K562 (cell line): ENCODE results near the gene EFHB. TPM values are rescaled to one million over a fixed set of nuclear protein-coding genes. Genes with fewer than 3 reads are reported as not detected.

Source experiments
- ASH1L ChIP-seq: fragments of 450-650 bp; IDR thresholded peaks from 2 replicates; pipeline ENCODE4 v1.6.1; 2018; ENCODE audit warnings: borderline replicate concordance, mild to moderate bottlenecking, low read depth; ENCODE audit not compliant: partially characterized antibody
- CAMTA2 ChIP-seq: fragments of 250-450 bp; sonication (Bioruptor Pico); conservative IDR thresholded peaks from 2 replicates; pipeline ENCODE4 v1.5.1; 2022
- CCAR2 ChIP-seq: fragments of 200-400 bp; formaldehyde crosslinking; IDR thresholded peaks from 2 replicates; pipeline ENCODE4 v1.6.1; 2017; ENCODE audit warnings: mild to moderate bottlenecking, low read depth, low read length
- ETV5 ChIP-seq: sonication (generic); formaldehyde crosslinking; IDR thresholded peaks from 2 replicates; pipeline ENCODE4 v1.4.0; 2020; ENCODE audit warnings: low read depth, mild to moderate bottlenecking, missing genetic modification reagents
- FOXJ3 ChIP-seq: sonication (generic); formaldehyde crosslinking; IDR thresholded peaks from 2 replicates; pipeline ENCODE4 v1.4.0; 2020; ENCODE audit warnings: mild to moderate bottlenecking, missing genetic modification reagents
- GATA2 ChIP-seq: sonication (generic); formaldehyde crosslinking; IDR thresholded peaks from 2 replicates; pipeline ENCODE4 v1.4.0; 2020; ENCODE audit warnings: mild to moderate bottlenecking, missing genetic modification reagents
- KLF13 ChIP-seq: fragments of 450-650 bp; IDR thresholded peaks from 2 replicates; pipeline ENCODE4 v1.6.1; 2016; ENCODE audit warnings: missing genetic modification characterization, low read depth, mild to moderate bottlenecking, missing compliant biosample characterization, moderate library complexity, borderline replicate concordance
- MEF2D ChIP-seq: conservative IDR thresholded peaks from 2 replicates; pipeline ENCODE4 v1.6.1; 2016; ENCODE audit warnings: low read depth, missing genetic modification characterization, missing compliant biosample characterization
- OTX1 ChIP-seq: fragments of 450-650 bp; formaldehyde crosslinking; IDR thresholded peaks from 2 replicates; pipeline ENCODE4 v1.4.0; 2022; ENCODE audit warnings: mild to moderate bottlenecking
- POLR3A ChIP-seq: IDR thresholded peaks from 2 replicates; pipeline ENCODE4 v1.6.1; 2011; ENCODE audit warnings: borderline replicate concordance, mild to moderate bottlenecking, moderate library complexity; ENCODE audit not compliant: insufficient read length, insufficient read depth; ENCODE audit errors: extremely low read depth
- SMARCA5 ChIP-seq: fragments of 450-650 bp; IDR thresholded peaks from 2 replicates; pipeline ENCODE4 v1.6.1; 2016
- SMARCC2 ChIP-seq: fragments of 450-650 bp; IDR thresholded peaks from 2 replicates; pipeline ENCODE4 v1.6.1; 2017; ENCODE audit warnings: antibody characterized with exemption, moderate library complexity, mild to moderate bottlenecking, low read depth
- SRF ChIP-seq, 2 experiments: fragments of 250-450, 450-650 bp in 1 of 2; sonication (Bioruptor Pico) in 1 of 2; sonication (generic) in 1 of 2; formaldehyde crosslinking; IDR thresholded peaks; 2 replicates each; pipeline versions ENCODE4 v1.5.0 to v1.5.1; 2020 to 2022; ENCODE audit warnings: mild to moderate bottlenecking in 1 of 2, missing genetic modification reagents in 1 of 2
- WHSC1 ChIP-seq: IDR thresholded peaks from one replicate; pipeline ENCODE4 v1.6.1; 2012; ENCODE audit warnings: low read length, control low read depth, inconsistent platforms
- ZBTB43 ChIP-seq: sonication (generic); formaldehyde crosslinking; IDR thresholded peaks from 2 replicates; pipeline ENCODE4 v1.8.0; 2023; ENCODE audit warnings: mild to moderate bottlenecking, missing genetic modification reagents
- polyA plus RNA-seq, 8 experiments: library from polyadenylated mRNA; depleted of rRNA in 4 of 8; stranded (reverse) in 5 of 8; unstranded in 3 of 8; fragments of >200 nt; fragmentation: Nextera tagmentation in 2 of 8; fragmentation: Illumina TruSeq in 1 of 8; extraction: Ambion mirVana in 2 of 8; extraction: Trizol in 1 of 8; gene quantifications; 2 replicates each; pipeline versions ENCODE4 v1.2.1 to v1.2.3, GENCODE V29; 2011 to 2014; ENCODE audit warnings: inconsistent platforms in 1 of 8, missing spikeins in 1 of 8
- total RNA-seq, 7 experiments: library from RNA; depleted of rRNA in 6 of 7; stranded (reverse); fragments of >200 nt in 6 of 7; fragmentation: Illumina TruSeq in 2 of 7; extraction: Trizol in 2 of 7; gene quantifications; 2 replicates each; pipeline versions ENCODE4 v1.2.1 to v1.2.3, GENCODE V29; 2011 to 2021; ENCODE audit warnings: low replicate concordance in 1 of 7
- TF ChIP-seq, protein P1 (sequence below): conservative IDR thresholded peaks from 2 replicates; pipeline ENCODE4 v1.6.1; 2011; ENCODE audit warnings: low read depth, mild to moderate bottlenecking, low read length; ENCODE audit not compliant: control insufficient read depth
- TF ChIP-seq, protein P2 (sequence below): fragments of 250-450 bp; sonication (Bioruptor Pico); IDR thresholded peaks from 2 replicates; pipeline ENCODE4 v1.5.0; 2021; ENCODE audit warnings: mild to moderate bottlenecking, borderline replicate concordance
- TF ChIP-seq, protein P3 (sequence below): sonication (generic); formaldehyde crosslinking; IDR thresholded peaks from 2 replicates; pipeline ENCODE4 v1.5.0; 2020; ENCODE audit warnings: missing genetic modification reagents

The EFHB gene
- total and polyA plus RNA-seq, 9 of the 15 experiments (the other 6 are each of a cell fraction or from before 2014, with no cell fraction given) = 1.5 to 4.0 (median 1.8) TPM

GRCh38 chr3:19946832-19947548, 13.0 kb upstream of the EFHB start, which contains the start of gene RAB5A (continued):
- TF ChIP-seq, protein P1, sequence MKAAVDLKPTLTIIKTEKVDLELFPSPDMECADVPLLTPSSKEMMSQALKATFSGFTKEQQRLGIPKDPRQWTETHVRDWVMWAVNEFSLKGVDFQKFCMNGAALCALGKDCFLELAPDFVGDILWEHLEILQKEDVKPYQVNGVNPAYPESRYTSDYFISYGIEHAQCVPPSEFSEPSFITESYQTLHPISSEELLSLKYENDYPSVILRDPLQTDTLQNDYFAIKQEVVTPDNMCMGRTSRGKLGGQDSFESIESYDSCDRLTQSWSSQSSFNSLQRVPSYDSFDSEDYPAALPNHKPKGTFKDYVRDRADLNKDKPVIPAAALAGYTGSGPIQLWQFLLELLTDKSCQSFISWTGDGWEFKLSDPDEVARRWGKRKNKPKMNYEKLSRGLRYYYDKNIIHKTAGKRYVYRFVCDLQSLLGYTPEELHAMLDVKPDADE = peak; percentile 81
- TF ChIP-seq, protein P2, sequence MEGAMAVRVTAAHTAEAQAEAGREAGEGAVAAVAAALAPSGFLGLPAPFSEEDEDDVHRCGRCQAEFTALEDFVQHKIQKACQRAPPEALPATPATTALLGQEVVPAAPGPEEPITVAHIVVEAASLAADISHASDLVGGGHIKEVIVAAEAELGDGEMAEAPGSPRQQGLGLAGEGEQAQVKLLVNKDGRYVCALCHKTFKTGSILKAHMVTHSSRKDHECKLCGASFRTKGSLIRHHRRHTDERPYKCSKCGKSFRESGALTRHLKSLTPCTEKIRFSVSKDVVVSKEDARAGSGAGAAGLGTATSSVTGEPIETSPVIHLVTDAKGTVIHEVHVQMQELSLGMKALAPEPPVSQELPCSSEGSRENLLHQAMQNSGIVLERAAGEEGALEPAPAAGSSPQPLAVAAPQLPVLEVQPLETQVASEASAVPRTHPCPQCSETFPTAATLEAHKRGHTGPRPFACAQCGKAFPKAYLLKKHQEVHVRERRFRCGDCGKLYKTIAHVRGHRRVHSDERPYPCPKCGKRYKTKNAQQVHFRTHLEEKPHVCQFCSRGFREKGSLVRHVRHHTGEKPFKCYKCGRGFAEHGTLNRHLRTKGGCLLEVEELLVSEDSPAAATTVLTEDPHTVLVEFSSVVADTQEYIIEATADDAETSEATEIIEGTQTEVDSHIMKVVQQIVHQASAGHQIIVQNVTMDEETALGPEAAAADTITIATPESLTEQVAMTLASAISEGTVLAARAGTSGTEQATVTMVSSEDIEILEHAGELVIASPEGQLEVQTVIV = no peak
- TF ChIP-seq FOXJ3 (CRISPR knock-in tag) = no peak
- TF ChIP-seq ETV5 (CRISPR knock-in tag) = peak; percentile 86
- peak; percentile 98 for TF ChIP-seq KLF13 (tag)
- TF ChIP-seq SMARCC2 = no peak
- no peak for TF ChIP-seq GATA2 (CRISPR knock-in tag)
- 0 out of 2 replicates have a peak, but pooled peaks have one; percentile 26 for TF ChIP-seq MEF2D (tag)
- no peak for TF ChIP-seq ZBTB43 (CRISPR knock-in tag)
- TF ChIP-seq SMARCA5 = no peak; the same call in 1 of the 2 replicates
- TF ChIP-seq CAMTA2 (CRISPR knock-in tag) = 0 out of 2 replicates have a peak, but pooled peaks have one; percentile 15
- TF ChIP-seq SRF (CRISPR knock-in tag; IDR thresholded peaks at IDR 0.05) = 0 out of 4 replicates have a peak, but pooled peaks of 1 of the 2 experiments have one; percentile 45
- TF ChIP-seq WHSC1 = no peak
- no peak for TF ChIP-seq ASH1L
- no peak for TF ChIP-seq POLR3A
- no peak for TF ChIP-seq CCAR2
- no peak for TF ChIP-seq OTX1 (CRISPR knock-in tag)
- TF ChIP-seq, protein P3, sequence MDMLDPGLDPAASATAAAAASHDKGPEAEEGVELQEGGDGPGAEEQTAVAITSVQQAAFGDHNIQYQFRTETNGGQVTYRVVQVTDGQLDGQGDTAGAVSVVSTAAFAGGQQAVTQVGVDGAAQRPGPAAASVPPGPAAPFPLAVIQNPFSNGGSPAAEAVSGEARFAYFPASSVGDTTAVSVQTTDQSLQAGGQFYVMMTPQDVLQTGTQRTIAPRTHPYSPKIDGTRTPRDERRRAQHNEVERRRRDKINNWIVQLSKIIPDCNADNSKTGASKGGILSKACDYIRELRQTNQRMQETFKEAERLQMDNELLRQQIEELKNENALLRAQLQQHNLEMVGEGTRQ = peak; percentile 97
